ENCODE data around the gene AGBL4.
"Not testable (repeated sequence)": the region's sequence is repeated elsewhere in the genome, so short reads cannot be mapped to it uniquely, and the experiment has no call there.

AGBL4 gene

DNA sequence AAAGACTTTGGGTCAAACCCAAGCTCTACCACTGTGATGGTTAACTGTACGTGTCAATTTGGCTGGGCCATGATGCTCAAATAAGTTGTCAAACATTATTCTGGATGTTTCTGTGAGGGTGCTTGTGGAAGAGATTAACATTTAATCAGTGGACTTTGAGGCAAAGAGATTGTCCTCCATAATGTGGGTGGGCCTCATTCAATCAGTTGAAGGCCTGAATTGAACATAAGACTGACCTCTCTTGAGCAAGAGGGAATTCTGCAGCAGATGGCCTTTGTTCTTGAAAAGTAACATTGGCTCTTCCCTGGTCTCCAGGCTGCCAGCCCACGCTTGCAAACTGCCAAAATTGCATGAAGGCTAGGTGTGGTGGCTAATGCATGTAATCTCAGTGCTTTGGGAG lies 1457.3 kb downstream of the AGBL4 start:
- no peak for DNase-seq

DNA sequence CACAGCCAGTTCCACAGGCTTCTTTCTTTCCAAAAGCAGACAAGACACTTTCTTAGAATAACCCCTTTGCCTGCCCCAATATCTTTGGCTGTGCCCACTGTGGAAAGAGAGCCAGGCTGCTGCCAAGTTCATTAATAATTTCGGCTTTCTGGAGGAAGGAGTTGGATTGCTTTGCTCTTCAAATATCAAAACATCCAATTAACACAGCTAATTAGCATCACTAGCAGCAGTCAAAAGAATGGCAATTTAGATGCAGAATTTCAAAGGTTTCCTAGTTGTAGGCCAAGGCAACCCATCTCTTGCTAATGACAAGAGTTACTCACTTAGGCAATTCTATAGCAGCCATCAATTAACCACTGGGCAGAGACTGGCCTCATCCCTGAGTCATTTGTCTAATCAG lies 1460.7 kb downstream of the AGBL4 start:
- no peak for DNase-seq

DNA sequence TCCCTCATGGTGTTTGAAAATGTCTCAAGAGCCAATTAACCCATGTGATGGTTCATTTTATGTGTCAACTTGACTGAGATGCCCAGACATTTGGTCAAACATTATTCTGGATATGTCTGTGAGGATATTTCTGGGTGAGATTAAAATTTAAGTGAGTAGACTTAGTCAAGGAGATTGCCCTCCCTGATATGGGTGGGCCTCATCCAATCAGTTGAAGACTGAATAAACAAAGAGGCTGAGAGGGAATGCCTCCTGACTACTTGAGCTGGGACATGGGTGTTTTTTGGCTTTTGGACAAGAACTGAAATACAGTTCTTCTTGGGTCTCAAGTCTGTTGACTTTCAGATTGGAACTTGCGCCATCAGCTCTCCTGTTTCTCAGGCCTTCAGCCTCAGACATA lies 1462.3 kb downstream of the AGBL4 start:
- DNase-seq: no peak

DNA sequence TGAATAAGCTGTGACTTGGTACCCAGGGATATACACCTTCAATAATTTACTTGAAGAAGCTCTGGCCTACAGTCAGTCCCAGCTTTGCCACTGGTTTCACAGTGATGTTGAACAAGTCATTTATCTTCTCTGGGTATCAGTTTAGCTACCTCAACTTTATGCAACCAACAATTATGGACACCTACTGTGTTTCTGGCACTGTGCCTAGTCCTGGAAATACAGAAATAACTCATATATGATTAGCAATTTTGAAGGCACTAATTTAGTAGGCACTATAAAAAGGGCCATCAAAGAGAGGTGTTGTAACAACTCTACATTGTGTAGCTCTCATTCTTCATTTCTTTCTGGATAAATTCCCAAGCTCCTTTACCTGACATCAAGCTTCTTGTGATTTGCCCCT lies 1463.2 kb downstream of the AGBL4 start:
- DNase-seq: no peak

DNA sequence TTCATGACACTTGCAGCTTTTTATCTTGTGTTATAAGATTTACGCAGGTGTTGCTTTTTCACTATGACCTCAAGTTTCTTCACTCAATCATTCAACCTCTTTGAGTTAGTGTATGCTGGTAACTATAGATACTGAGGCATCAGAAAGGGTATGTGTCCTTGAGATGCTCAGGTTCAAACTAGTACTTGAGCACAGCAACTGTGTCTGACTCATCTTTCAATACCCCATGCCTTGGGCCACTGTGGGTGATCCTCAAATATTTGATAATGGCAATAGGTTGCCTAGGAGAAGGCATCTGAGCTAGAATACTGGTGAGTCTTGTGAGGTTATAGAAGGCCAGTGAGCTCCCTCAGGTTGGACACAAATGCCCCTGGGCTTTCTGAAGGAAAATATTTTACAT lies 1463.6 kb downstream of the AGBL4 start:
- DNase-seq: no peak

DNA sequence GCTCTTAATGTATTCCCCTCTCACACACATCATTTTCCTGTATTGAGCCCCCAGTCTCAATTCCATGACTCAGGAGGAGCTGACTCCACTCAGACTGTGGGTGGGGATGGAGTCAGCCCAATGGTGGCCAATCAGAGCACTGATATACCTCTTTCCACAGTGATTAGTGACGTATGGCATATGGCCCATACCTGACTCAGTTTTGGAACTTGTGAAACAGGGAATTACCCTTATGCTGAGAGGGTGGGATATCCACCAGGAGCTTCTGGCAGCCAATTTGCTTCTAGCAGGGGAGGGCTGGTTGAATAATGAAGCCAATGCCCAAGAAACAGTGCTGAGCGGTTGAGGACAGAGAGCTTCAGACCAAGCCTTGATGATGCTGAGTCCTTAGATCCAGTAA lies 1465.4 kb downstream of the AGBL4 start:
- no peak for DNase-seq

DNA sequence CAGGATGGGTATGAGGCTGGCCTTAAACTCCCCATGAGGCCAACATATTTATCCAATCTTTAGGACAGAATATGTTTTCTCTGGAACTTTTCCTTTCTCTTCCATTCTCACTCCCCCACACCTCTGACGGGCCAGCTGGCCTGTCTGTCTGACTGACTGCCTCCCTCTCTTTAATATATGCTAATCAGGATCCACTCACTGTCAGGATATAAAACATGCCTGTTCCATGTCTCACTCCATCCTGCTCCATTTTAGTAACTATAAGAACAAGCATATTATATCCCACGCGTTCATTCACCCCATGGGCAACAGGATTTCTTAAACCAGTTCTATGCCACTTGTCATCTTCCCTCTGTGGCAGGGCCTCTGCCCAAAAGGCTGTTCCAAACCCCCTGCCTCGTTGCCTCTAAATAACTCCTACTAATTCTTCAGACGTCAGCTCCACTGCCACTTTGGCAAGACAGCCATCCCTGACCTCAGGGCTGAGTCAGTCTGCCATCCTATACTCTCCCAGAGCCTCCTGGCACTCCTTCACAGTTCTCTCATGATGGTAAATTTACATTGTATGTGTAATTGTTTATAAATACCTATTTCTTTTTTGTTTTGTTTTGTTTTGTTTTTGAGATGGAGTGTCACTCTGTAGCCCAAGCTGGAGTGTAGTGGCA lies 1467.4 kb downstream of the AGBL4 start:
- DNase-seq: no peak

DNA sequence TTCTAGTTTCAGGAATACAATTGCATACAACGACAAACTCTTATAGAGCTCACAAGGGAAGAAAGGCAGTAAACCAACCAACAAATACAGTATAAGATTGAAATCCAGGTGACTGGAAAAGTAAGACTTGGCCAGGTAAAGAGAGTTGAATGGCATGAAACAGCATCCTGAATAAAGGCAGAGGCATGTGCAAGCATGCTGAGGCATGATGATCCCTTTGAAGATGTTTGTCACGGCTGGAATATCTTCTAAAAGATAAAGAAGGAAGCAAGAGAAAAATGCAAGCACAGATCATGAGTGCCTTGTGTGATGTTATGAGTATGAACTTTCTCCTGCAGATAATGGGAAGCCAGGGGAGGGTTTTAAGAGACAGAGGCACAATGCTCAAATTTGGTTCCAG lies 1468.5 kb downstream of the AGBL4 start:
- DNase-seq: no peak

DNA sequence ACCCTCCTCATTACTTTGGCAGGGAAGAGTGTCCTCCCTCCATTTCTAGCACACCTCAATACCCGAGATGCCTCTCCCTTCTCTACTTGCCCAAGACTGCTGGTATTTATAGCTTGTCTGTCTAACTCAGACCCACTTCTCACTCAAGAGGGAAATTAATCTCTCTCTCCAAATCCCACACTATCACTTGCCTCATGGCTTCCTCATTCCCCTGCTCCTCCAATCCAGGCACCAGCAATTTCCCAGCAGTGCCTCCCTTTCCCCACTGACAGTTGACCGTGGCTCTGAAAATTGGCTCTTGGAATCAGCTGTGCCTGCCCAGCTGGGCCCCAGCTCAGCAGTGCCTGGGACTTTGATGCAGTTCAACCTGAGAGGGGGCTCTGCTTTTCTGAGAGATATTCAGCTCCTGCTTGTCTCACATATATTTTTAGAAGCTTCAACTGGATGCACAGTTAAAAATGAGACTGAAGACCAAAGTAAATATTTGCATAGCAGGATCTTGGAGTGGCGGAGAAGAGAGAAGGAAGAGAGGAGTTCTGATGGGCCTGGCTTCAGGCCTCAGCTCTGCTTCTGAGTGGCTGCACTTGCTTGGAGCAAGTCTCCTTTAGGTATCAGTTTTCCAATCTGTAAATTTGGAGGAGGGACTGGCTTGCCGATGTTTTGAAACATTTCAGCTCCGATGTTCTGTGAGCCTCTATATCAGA lies 1470.7 kb downstream of the AGBL4 start:
- peak; percentile 82 for DNase-seq

DNA sequence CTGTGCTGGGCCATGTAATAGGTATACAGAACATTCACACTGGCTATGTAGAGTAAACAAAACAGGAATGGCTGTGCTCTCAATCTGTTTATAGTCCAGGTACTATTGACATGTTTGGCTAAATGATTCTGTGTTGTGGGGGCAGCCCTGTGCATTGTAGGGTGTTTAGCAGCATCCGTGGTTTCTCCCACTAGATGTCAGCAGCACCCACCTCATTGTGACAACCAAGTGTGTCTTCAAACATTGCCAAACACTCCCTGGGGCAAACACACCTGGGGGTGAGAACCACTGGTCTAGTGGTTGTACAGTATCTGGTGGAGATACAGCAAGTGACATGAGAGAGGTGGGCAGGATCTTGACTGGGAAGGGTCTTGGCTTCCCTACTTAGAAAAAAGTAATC lies 1471.3 kb downstream of the AGBL4 start:
- peak; percentile 76 for DNase-seq

DNA sequence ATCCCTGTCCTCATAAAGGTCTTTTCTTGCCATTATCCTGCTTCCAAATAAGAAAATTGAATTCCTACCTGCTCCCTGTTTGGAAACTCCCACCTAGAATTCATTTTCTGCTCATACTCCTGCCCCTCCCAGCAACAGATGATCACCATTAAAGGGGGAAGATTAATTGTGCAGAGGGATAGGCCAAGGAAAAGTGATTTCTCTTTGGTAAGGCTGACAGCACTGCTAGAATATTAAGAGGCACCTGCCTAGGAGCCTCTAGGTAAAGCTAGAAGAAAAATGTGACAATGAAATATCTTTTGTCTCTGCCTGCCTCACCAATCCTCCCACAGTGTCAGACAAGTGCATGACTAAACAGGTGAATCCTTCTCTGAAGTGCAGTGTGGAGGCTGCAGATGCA lies 1474.8 kb downstream of the AGBL4 start:
- no peak for DNase-seq

DNA sequence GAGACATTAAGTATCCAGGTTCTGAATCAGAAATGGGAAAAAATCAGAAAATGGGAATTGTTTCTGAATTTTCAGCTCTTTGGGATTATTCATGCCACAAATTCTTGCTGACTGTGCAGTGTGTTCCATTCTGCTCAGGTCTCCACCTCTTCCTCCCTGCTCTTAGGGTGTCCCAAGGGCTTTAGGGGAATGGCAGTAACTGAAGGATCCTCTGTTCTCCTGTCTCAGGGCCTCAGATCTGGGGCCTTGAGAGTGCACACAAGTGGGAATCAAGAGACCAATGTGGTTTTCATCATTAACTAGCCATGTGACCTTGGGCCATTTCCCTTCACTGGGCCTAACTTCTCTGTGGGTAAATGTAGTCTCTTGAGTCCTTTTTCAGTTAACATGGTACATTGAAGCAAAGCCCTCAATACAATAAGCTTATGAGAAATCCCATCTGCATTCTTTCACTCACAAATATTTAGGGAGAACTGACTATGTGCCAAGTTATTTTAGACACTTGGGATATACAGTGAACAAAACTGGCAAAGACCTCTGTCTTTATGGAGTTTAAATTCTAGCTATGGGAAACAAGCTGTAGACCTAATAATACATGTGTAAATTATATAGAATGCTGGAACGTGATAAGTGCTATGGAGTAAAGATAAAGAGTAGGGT lies 1476.1 kb downstream of the AGBL4 start:
- no peak for DNase-seq

DNA sequence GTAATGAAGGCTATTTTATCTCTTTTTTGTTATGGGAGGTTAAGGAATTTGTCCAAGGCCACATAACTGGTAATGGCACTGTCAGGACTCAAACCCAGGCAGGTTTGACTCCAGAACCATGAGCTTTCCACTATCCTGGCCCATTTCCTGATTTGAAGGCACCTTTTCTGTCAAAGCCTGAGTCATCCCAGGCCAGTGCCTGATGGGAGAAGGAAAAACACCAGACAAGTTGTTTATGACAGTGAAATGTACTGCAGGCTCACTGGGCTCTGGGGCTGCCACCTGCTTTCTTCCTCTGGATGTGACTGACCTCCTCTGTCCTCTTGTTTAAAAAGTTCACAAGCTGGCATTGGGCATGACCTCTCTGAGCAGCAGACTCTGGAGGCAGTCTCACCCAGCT lies 1479.9 kb downstream of the AGBL4 start:
- DNase-seq: no peak

DNA sequence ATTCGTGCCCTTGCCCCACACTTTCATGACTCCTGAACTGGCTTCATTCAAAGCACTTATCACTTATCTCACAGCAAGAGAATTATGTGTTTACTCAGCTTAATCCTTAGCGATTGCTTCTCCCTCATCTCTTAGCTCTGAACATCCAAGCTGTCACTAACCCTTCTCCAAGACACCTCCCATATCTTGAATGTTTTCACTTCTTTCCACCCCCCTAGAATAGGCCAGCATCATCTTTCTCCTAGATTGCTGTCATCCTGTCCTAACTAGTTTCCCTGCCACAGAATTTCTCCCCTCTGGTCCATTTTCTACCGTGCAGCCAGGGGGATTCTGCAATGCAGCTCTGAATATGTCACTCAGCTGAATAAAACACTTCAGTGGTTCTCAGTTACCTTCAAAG lies 1483.2 kb downstream of the AGBL4 start:
- no peak for DNase-seq

DNA sequence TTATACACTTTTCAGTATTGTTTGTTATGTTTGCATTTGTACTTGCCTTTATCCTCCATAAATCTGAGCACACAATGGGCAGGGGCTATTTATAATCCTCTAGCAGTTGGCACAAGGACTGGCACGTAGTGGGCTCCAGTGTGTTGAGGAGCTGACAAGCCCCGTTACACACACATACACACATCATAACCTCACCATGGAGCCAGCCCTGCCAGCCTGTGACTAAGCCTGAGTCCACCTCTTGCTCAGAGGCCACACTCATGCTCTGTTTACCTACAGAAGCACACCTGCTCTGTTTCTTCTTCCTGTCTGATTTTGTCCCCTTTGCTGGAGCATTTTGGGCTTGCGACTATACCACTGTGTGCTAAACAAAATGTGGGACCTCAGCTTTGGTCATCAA lies 1487.3 kb downstream of the AGBL4 start:
- peak; percentile 99 for DNase-seq

DNA sequence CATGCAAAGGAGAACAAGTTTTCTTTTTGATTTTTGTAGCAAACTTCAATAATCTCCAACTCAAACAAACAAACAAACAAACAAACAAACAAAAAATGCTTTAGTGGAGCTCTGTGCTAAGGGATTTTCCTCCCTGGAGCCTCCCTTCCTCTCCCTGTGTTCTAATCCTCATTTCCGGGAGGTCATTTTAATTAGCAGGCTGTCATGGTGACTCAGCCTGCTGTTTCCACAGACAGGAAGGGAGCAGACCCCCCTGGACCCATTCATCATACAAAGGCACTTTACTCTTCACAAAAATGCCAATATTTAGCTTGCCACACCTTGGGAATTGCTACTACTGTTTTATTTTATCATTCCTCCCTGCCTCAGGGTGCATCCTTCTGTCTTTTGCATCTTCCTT lies 1490.8 kb downstream of the AGBL4 start:
- no peak for DNase-seq

DNA sequence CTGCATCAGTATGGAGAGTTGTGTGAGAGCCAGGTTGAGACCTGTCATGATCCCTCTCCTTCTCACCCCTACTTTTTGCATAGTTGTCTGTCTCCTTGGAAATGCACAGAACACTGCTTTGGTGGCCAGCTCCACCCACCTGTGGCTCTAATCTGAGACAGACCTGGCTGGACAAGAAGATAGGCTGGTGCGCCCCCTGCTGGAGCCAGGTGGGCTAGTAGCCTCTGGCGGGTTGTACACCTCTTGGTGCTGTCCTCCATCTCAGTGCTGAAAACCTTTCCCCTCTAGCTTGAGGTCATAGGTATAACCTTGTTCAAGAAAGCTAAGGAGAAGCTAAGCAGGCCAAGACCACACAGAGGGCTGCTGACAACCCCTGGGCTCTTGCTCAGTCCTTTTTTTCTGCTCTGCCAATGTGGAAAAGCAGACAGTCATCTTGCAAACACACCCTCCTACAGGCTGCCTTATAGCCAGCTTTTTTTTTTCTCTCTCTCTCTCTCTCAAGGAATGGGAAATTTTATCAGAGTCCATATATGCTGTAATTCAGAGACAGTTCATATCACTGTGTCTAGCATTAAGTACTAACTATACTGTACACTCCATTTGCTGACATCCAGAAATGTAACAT lies 1492.9 kb downstream of the AGBL4 start:
- peak; percentile 89 for DNase-seq

DNA sequence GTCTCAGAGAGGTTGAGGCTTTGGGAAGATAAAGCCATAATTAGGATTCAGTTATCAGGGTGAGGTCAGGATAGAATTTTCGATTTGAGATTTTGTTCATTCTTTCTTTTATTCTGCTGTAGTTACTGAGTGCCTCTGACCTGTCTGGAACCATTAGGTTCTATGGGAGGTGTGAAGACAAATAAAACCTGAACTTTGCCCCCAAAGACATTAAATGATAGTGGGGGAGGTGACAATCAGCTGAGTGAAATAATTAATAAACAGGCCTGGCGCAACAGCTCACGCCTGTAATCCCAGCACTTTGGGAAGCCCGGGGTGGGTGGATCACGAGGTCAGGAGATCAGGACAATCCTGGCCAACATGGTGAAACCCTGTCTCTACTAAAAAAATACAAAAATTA lies 1496.7 kb downstream of the AGBL4 start:
- no peak for DNase-seq

DNA sequence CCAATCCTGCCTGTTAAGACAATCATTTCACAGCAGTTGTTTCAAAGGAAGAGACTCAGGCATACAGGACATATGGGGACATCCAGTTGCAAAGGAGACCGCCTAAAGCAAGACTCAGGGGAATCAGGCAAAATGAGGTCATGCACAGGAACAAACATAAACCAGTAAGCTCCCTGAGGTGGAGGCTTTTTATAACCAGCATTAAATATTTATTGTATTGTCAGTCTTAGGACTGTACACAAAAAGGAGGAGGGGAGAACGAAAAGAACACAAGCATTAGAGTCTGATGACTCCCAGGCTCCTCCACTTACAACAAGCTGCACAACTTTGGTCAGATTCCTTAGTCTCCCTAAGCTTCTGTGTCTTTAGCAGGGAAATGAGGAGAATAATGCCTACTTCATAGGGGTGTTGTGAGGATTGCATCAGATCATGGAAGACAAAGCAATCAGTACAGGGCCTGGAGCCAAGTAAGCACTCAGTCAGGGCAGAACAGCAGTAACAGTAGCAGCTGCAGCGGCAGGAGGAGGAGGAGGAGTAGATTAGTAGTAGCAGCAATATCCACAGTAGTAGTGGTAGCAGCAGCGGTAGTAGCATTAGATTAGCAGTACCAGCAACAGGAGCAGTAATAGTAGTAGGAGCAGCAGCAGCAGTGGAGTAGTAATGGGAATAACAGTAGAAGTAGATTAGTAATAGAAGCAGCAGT lies 1497.6 kb downstream of the AGBL4 start:
- peak; percentile 100 for DNase-seq

DNA sequence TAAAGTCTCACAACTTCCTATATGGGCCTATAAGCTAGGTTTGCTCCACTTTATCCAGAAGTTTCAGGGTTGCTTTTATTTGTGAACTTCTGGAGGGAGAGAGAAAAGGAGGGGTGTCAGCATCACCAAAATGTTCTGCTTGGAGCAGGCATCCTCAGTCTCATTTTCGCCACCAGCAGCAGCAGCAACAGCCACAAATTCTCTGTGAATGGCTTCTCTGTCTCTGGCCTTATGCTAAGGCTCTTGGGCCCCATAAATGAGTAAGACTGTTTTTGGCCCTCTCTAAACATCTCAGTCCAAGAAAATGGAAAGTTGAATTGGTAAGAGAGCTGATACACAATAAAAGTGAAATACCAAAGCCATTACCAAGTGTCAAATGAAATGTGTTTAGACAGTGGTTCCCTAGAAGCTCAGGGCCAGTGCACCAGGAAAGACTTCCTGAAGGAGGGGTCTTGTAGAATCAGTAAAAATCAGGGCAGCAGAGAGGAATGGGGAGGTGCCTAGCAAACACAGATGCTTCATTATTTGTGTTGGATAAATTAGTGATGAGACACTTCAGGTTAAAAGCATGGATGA lies 1498.8 kb downstream of the AGBL4 start:
- no peak for DNase-seq

DNA sequence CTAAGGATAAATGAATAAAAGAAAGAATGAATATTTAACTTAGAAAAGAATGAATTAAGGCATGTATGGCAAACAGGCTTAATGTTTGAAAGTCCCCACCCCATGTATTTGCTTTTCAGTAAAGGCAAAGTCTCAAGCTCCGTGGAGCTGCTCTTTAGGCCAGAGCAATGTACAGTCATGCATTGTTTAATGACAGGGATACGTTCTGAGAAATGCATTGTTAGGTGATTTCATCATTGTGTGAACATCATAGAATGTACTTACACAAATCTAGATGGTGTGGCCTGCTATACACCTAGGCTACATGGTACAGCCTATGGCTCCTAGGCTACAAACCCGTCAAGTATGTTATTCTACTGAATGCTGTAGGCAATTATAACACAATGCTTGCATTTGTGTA lies 1500.2 kb downstream of the AGBL4 start:
- DNase-seq: no peak

DNA sequence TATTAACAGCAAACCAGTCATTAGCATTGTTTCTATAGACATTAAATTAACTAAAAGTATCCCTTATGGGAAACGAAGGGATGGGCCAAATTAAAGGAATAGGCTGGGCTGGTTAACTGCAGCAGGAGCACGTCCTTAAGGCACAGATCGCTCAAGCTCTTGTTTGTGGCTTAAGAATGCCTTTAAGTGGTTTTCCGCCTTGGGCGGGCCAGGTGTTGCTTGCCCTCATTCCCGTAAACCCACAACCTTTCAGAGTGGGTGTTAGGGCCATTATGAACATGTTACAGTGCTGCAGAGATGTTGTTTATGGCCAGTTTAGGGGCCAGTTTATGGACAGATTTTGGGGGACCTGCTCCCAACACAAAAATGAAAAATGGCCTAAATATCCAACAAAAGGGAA lies 1503.9 kb downstream of the AGBL4 start:
- not testable (repeated sequence) for DNase-seq

DNA sequence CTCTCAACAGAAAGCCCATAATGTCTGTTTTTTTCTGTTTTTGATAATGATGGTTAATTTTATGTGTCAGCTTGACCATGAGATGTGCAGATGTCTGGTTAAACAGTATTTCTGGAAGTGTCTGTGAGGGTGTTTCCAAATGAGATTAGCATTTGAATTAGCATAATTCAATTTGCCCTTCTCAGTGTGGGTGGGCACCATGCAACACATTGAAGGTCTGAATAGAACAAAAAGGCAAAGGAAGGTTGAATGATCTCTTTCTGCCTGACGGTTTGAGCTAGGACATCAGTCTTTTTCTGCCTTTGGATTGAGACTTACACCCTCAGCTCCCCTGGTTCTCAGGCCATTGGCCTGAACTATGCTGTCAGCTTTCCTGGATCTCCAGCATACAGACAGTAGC lies 1516.9 kb downstream of the AGBL4 start:
- DNase-seq: no peak
